ENCODE results near the gene OR4D1.

GRCh38 chr17:58187063-58187462, 38.9 kb downstream of the OR4D1 start:
- TF ChIP-seq CTCF (IDR thresholded peaks at IDR 0.05; ENCODE audit: low read depth, low read length) (no peak), EZH2phosphoT487 (IDR thresholded peaks at IDR 0.05; ENCODE audit: low read depth) (no peak)

Measured in OCI-LY3 (cell line).